Measurements from ENCODE around the gene PGAM2. TPM values are rescaled to one million over a fixed set of nuclear protein-coding genes. Genes with fewer than 3 reads are reported as not detected.

PGAM2 gene
- total RNA-seq, 1 experiment from 2014 or later = 2.4 TPM

DNA sequence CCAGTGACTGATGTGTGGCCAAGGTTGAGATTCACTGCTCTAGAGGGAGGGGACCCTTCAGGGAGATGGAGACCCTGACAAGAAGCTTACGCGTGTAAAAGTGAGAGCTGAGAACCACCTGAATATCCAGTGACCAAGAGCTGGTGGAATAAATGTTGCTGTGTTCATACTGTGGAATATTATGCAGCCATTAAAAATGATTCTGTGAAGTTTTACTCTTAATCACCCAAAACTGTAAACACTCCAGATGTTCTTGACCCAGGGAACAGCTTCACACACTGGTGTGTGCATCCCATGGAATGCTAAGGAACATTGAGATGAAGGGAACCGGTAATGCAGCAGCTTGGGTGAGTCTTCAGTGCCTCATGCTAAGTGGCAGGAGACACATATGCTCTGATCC lies 21.3 kb upstream of the PGAM2 start:
- DNase-seq (ENCODE audit: low spot score) (no peak), ATAC-seq (no peak)
- H3K9me3 Mint-ChIP-seq = no peaks in the 10 kb centered on the region
- no peak overlapping the region for H3K27ac Mint-ChIP-seq
- H3K4me1 Mint-ChIP-seq = peaks cover 11% of the 10 kb centered on the region; the same call in 1 of the 2 replicates
- ChIA-PET CTCF (no interaction called here), POLR2A (no interaction called here)
- no peaks in the 10 kb centered on the region for H3K36me3 Mint-ChIP-seq
- H3K27me3 Mint-ChIP-seq (ENCODE audit: low read depth) = peaks cover 22% of the 10 kb centered on the region
- H3K4me3 Mint-ChIP-seq = no peak overlapping the region
- no peak for TF ChIP-seq CDX4 (CRISPR knock-in tag; IDR thresholded peaks at IDR 0.05; ENCODE audit: borderline replicate concordance)
- no peak for TF ChIP-seq FOXJ3 (CRISPR knock-in tag; IDR thresholded peaks at IDR 0.05; ENCODE audit: borderline replicate concordance)
- no peak for TF ChIP-seq ZBTB43 (CRISPR knock-in tag; IDR thresholded peaks at IDR 0.05)
- TF ChIP-seq TEAD4 (CRISPR knock-in tag; IDR thresholded peaks at IDR 0.05) = no peak

DNA sequence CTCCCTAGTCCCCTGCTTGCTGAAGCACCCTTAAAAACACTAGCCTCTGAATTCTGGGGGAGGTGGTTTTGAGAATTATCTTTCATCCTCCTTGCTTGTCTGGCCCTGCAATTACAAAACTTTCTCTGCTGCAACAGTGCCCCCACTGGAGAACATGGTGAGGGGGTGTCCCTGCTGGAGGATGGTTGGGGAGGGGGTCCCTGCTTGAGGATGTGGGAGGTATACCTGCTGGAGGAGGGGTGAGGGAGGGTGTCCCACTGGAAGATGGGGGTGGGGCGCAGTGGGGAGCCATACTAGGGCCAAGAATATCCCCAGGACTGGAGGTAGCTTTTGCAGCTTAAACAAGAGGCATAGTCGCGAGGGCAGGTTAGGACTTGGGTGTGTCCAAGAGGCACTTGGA lies 20.2 kb upstream of the PGAM2 start:
- H3K36me3 Mint-ChIP-seq = peaks cover 5% of the 10 kb centered on the region; the same call in 1 of the 2 replicates
- peaks cover 17% of the 10 kb centered on the region; the same call in 1 of the 2 replicates for H3K4me1 Mint-ChIP-seq
- DNase-seq (ENCODE audit: low spot score) (peak; percentile 39), ATAC-seq (no peak)
- peaks cover 22% of the 10 kb centered on the region for H3K27me3 Mint-ChIP-seq (ENCODE audit: low read depth)
- ChIA-PET CTCF (interaction anchor here (0.6 to 1.9 kb wide), 6 partner anchors 13 to 129 kb away, joined by 3 to 8 read pairs (median 3); no protein-coding TSS in a partner anchor), POLR2A (interaction anchor here (0.6 to 0.7 kb wide), 2 partner anchors 16 to 18 kb away, joined by 3 to 5 read pairs; no protein-coding TSS in a partner anchor)
- no peak overlapping the region for H3K27ac Mint-ChIP-seq
- no peaks in the 10 kb centered on the region for H3K9me3 Mint-ChIP-seq
- H3K4me3 Mint-ChIP-seq = no peak overlapping the region
- TF ChIP-seq TCF7 (CRISPR knock-in tag; IDR thresholded peaks at IDR 0.05; ENCODE audit: low read depth) = no peak
- TF ChIP-seq, protein P1, sequence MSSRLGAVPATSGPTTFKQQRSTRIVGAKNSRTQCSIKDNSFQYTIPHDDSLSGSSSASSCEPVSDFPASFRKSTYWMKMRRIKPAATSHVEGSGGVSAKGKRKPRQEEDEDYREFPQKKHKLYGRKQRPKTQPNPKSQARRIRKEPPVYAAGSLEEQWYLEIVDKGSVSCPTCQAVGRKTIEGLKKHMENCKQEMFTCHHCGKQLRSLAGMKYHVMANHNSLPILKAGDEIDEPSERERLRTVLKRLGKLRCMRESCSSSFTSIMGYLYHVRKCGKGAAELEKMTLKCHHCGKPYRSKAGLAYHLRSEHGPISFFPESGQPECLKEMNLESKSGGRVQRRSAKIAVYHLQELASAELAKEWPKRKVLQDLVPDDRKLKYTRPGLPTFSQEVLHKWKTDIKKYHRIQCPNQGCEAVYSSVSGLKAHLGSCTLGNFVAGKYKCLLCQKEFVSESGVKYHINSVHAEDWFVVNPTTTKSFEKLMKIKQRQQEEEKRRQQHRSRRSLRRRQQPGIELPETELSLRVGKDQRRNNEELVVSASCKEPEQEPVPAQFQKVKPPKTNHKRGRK (CRISPR knock-in tag; IDR thresholded peaks at IDR 0.05; ENCODE audit: borderline replicate concordance) = no peak
- TF ChIP-seq GRHL2 (CRISPR knock-in tag; IDR thresholded peaks at IDR 0.05; ENCODE audit: insufficient replicate concordance, severe bottlenecking) = no peak
- TF ChIP-seq, protein P2, sequence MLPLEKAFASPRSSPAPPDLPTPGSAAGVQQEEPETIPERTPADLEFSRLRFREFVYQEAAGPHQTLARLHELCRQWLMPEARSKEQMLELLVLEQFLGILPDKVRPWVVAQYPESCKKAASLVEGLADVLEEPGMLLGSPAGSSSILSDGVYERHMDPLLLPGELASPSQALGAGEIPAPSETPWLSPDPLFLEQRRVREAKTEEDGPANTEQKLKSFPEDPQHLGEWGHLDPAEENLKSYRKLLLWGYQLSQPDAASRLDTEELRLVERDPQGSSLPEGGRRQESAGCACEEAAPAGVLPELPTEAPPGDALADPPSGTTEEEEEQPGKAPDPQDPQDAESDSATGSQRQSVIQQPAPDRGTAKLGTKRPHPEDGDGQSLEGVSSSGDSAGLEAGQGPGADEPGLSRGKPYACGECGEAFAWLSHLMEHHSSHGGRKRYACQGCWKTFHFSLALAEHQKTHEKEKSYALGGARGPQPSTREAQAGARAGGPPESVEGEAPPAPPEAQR (CRISPR knock-in tag; IDR thresholded peaks at IDR 0.05) = no peak
- TF ChIP-seq ZNF263 (CRISPR knock-in tag; IDR thresholded peaks at IDR 0.05; ENCODE audit: low read depth) = no peak
- TF ChIP-seq NFYB (CRISPR knock-in tag; conservative IDR thresholded peaks at IDR 0.05; ENCODE audit: low read depth) = no peak
- TF ChIP-seq ESRRA (CRISPR knock-in tag; IDR thresholded peaks at IDR 0.05; ENCODE audit: borderline replicate concordance) = no peak
- TF ChIP-seq, protein P3, sequence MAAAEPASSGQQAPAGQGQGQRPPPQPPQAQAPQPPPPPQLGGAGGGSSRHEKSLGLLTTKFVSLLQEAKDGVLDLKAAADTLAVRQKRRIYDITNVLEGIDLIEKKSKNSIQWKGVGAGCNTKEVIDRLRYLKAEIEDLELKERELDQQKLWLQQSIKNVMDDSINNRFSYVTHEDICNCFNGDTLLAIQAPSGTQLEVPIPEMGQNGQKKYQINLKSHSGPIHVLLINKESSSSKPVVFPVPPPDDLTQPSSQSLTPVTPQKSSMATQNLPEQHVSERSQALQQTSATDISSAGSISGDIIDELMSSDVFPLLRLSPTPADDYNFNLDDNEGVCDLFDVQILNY (CRISPR knock-in tag; IDR thresholded peaks at IDR 0.05) = no peak
- no peak for TF ChIP-seq ARID4B (CRISPR knock-in tag; IDR thresholded peaks at IDR 0.05; ENCODE audit: borderline replicate concordance)
- TF ChIP-seq, protein P4, sequence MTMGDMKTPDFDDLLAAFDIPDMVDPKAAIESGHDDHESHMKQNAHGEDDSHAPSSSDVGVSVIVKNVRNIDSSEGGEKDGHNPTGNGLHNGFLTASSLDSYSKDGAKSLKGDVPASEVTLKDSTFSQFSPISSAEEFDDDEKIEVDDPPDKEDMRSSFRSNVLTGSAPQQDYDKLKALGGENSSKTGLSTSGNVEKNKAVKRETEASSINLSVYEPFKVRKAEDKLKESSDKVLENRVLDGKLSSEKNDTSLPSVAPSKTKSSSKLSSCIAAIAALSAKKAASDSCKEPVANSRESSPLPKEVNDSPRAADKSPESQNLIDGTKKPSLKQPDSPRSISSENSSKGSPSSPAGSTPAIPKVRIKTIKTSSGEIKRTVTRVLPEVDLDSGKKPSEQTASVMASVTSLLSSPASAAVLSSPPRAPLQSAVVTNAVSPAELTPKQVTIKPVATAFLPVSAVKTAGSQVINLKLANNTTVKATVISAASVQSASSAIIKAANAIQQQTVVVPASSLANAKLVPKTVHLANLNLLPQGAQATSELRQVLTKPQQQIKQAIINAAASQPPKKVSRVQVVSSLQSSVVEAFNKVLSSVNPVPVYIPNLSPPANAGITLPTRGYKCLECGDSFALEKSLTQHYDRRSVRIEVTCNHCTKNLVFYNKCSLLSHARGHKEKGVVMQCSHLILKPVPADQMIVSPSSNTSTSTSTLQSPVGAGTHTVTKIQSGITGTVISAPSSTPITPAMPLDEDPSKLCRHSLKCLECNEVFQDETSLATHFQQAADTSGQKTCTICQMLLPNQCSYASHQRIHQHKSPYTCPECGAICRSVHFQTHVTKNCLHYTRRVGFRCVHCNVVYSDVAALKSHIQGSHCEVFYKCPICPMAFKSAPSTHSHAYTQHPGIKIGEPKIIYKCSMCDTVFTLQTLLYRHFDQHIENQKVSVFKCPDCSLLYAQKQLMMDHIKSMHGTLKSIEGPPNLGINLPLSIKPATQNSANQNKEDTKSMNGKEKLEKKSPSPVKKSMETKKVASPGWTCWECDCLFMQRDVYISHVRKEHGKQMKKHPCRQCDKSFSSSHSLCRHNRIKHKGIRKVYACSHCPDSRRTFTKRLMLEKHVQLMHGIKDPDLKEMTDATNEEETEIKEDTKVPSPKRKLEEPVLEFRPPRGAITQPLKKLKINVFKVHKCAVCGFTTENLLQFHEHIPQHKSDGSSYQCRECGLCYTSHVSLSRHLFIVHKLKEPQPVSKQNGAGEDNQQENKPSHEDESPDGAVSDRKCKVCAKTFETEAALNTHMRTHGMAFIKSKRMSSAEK (CRISPR knock-in tag; IDR thresholded peaks at IDR 0.05; ENCODE audit: borderline replicate concordance) = no peak
- TF ChIP-seq, protein P5, sequence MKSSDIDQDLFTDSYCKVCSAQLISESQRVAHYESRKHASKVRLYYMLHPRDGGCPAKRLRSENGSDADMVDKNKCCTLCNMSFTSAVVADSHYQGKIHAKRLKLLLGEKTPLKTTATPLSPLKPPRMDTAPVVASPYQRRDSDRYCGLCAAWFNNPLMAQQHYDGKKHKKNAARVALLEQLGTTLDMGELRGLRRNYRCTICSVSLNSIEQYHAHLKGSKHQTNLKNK (CRISPR knock-in tag; IDR thresholded peaks at IDR 0.05) = no peak
- no peak for TF ChIP-seq E2F4 (CRISPR knock-in tag; IDR thresholded peaks at IDR 0.05; ENCODE audit: borderline replicate concordance, low read depth)
- TF ChIP-seq EMX1 (CRISPR knock-in tag; IDR thresholded peaks at IDR 0.05) = no peak

Measured in WTC11 (cell line).